MM.1S (cell line): ENCODE results near the gene GAS2L2.

ENCODE experiments used
- CTCF ChIP-seq: fragments of 300-600 bp; sonication (generic); IDR thresholded peaks from 2 replicates; pipeline ENCODE4 v1.5.1; 2016; ENCODE audit warnings: antibody characterized with exemption, low read length, mixed read lengths
- EZH2 ChIP-seq: fragments of 300-600 bp; sonication (generic); optimal IDR thresholded peaks from 2 replicates; pipeline ENCODE3; 2017; ENCODE audit warnings: low read depth, mild to moderate bottlenecking, antibody characterized with exemption, low read length, mixed read lengths

- TF ChIP-seq CTCF: no peak
- TF ChIP-seq EZH2: no peak
Measured at GRCh38 chr17:35710950-35711349, 42.1 kb downstream of the GAS2L2 start.
